Heart left ventricle (tissue), 16 donors: ENCODE results near the gene XXYLT1. TPM values are rescaled to one million over a fixed set of nuclear protein-coding genes. Genes with fewer than 3 reads are reported as not detected.
A peak's percentile ranks its signal among the peaks of the same experiment; 100 is the strongest.

ENCODE experiments used
- ATAC-seq, 4 donors: fragments of 200-7000 bp; cut with Tn5 transposase; one replicate each; pipeline ENCODE4 v1.9.1; 2020 to 2022; ENCODE audit warnings: moderate library complexity in 4 of 4, mild to moderate bottlenecking in 3 of 4, moderate number of reproducible peaks in 1 of 4
- DNase-seq, 5 donors: peaks; one replicate each; pipeline ENCODE4 v3.0.0-alpha.2; 2020
- H3K27ac ChIP-seq, 12 donors: fragments of 200-600 bp; sonication (generic) in 4 of 12; one replicate each; pipeline versions ENCODE4 v1.5.0 to v1.8.0; 2016 to 2022; ENCODE audit warnings: mild to moderate bottlenecking in 2 of 12
- H3K27me3 ChIP-seq, 9 donors: fragments of 200-600 bp; sonication (generic) in 2 of 9; one replicate each; pipeline versions ENCODE4 v1.5.1 to v1.8.0; 2016 to 2022; ENCODE audit warnings: mild to moderate bottlenecking in 3 of 9
- H3K36me3 ChIP-seq, 9 donors: fragments of 200-600 bp; sonication (generic) in 2 of 9; one replicate each; pipeline versions ENCODE4 v1.5.0 to v1.8.0; 2018 to 2022; ENCODE audit warnings: mild to moderate bottlenecking in 2 of 9
- H3K4me1 ChIP-seq, 12 donors: fragments of 200-600 bp; sonication (generic) in 4 of 12; one replicate each; pipeline versions ENCODE4 v1.5.0 to v1.8.0; 2016 to 2022; ENCODE audit warnings: mild to moderate bottlenecking in 3 of 12
- H3K4me3 ChIP-seq, 12 donors: fragments of 200-600 bp; sonication (generic) in 4 of 12; one replicate each; pipeline versions ENCODE4 v1.5.0 to v1.8.0; 2017 to 2022; ENCODE audit warnings: mild to moderate bottlenecking in 9 of 12, moderate library complexity in 4 of 12
- H3K9me3 ChIP-seq, 12 donors: fragments of 200-600 bp; sonication (generic) in 4 of 12; one replicate each; pipeline versions ENCODE4 v1.5.0 to v1.8.0; 2016 to 2022; ENCODE audit warnings: mild to moderate bottlenecking in 1 of 12
- CTCF ChIP-seq, 12 donors: fragments of 200-600 bp; sonication (generic) in 4 of 12; IDR thresholded peaks; one replicate each; pipeline versions ENCODE4 v1.5.0 to v1.8.0; 2018 to 2022; ENCODE audit warnings: antibody characterized with exemption in 12 of 12, mild to moderate bottlenecking in 5 of 12
- POLR2A ChIP-seq, 2 donors: fragments of 450-650 bp; IDR thresholded peaks; one replicate each; pipeline ENCODE4 v1.6.1; 2017; ENCODE audit warnings: antibody characterized with exemption in 2 of 2, mild to moderate bottlenecking in 2 of 2, moderate library complexity in 2 of 2
- WGBS, 4 donors: extraction: QIAGEN DNeasy Blood & Tissue Kit in 2 of 4; methylation state at CpG; one replicate each; pipeline versions ENCODE4 v1.1.5 to v1.1.7; 2013 to 2018; 5-methylcytosine and 5-hydroxymethylcytosine counted together
- intact Hi-C, 10 donors: fragments of 100-400 bp; cut with DNase I; formaldehyde crosslinking; loops; one replicate each; pipeline versions ENCODE4 v1.11.1 to v1.14.2; 2022
- polyA plus RNA-seq, 2 donors: library from polyadenylated mRNA; stranded (reverse); fragments of 200-250 nt; gene quantifications; one replicate each; pipeline ENCODE4 v1.2.3, GENCODE V29; 2013
- total RNA-seq, 9 donors: library from RNA; depleted of rRNA in 2 of 9; stranded (reverse); fragments of >200 nt in 2 of 9; fragmentation: NEBNext Ultra II Directional in 3 of 9; extraction: Animal tissue kit (Norgen Biotek cat#: 25700) in 3 of 9; gene quantifications; one replicate each; pipeline versions ENCODE4 v1.1.0 to v1.2.4, GENCODE V29; 2016 to 2023
- donor health status: ischemic (EF 13 %, LVEDD 7.1; RV severe dilation, severe dysfunction).
- donor health status: healthy with polysubstance abuse.
- donor health status: DM: no; HTN: yes; CAD: no.
- donor health status: DM: no; HTN: no; CAD: no.
- donor health status: ischemic (EF 25% LVEDD 6.9; RV normal size, moderate dysfunction).
- donor health status: ischemic (EF 25% LVEDD 5.7; RV mildly dilated, moderate dysfunction).
- donor health status: healthy.
- donor health status: DM: yes; HTN: yes; CAD: no.
- donor health status: ischemic (EF 35%, LVEDD 5.7; RV mildly dilated, moderate dysfunction).
- donor health status: nonischemic (EF 11% LVEDD 7.7; RV severe dilation, severe dysfunction).
- donor health status: DM: yes; HTN: yes; CAD: no.
- donor health status: PGD.
- donor health status: ischemic (EF 29% LVEDD 5.4; RV normal size, mild dysfunction).
- donor health status: nonischemic (EF 23%, LVEDD 6.1; RV moderate dilation, normal function).

The XXYLT1 gene
- total and polyA plus RNA-seq, 11 donors, result 1.9 to 8.6 (median 4.8) TPM

GRCh38 chr3:195087328-195087727 is 183.6 kb downstream of the XXYLT1 start:
- Histone ChIP-seq H3K9me3 (no peaks in the 10 kb centered on the region), H3K4me3 (peak overlapping the region in 4 of 12 donors; percentile 16 to 37 (median 32)), H3K27ac (peak overlapping the region in 1 of 12 donors; percentile 47), H3K36me3 (no peaks in the 10 kb centered on the region), H3K27me3 (no peaks in the 10 kb centered on the region), H3K4me1 (peaks cover 0 to 16% (median 7%) of the 10 kb centered on the region in 12 donors)
- intact Hi-C loops, result no loop called here
- DNase-seq (peak in 3 of 5 donors; percentile 3 to 17 (median 16)), ATAC-seq (peak in 1 of 4 donors; percentile 38)
- no peak for TF ChIP-seq CTCF (IDR thresholded peaks at IDR 0.05)
- 59 to 95% (median 78%) methylated on average over 7 of the region's 7 CpGs for WGBS, 4 donors

GRCh38 chr3:195086885-195087284 is 184.1 kb downstream of the XXYLT1 start:
- DNase-seq, result peak in 3 of 5 donors; percentile 6 to 57 (median 14)
- intact Hi-C loops, result no loop called here
- 86 to 93% (median 91%) methylated on average over 12 to 13 of the region's 13 CpGs for WGBS, 4 donors
- H3K27ac ChIP-seq, result peak overlapping the region in 1 of 12 donors; percentile 47
- H3K27me3 ChIP-seq, result no peaks in the 10 kb centered on the region
- TF ChIP-seq CTCF (IDR thresholded peaks at IDR 0.05) (no peak), POLR2A (IDR thresholded peaks at IDR 0.05) (no peak)
- H3K36me3 ChIP-seq, result no peaks in the 10 kb centered on the region
- H3K4me3 ChIP-seq, result no peak overlapping the region
- peaks cover under 1 to 20% (median 11%) of the 10 kb centered on the region in 12 donors for H3K4me1 ChIP-seq
- H3K9me3 ChIP-seq, result no peaks in the 10 kb centered on the region
- peak in 1 of 4 donors; percentile 14 for ATAC-seq

- Histone ChIP-seq H3K4me3 (no peak overlapping the region), H3K4me1 (peaks cover 6 to 25% (median 17%) of the 10 kb centered on the region in 12 donors), H3K36me3 (no peaks in the 10 kb centered on the region), H3K27ac (no peak overlapping the region), H3K27me3 (no peaks in the 10 kb centered on the region), H3K9me3 (no peaks in the 10 kb centered on the region)
- DNase-seq, result peak in 2 of 5 donors; percentile 7 to 14
- 97 to 99% (median 97%) methylated on average over 4 of the region's 4 CpGs for WGBS, 4 donors
- TF ChIP-seq POLR2A (IDR thresholded peaks at IDR 0.05), result no peak
- no peak for TF ChIP-seq CTCF (IDR thresholded peaks at IDR 0.05)
- no peak for ATAC-seq
- intact Hi-C loops, result no loop called here
These were observed 184.6 kb downstream of the XXYLT1 start for GRCh38 chr3:195086341-195086740.

- ATAC-seq, result no peak
- H3K4me3 ChIP-seq, result no peak overlapping the region
- peaks cover 6 to 33% (median 24%) of the 10 kb centered on the region in 12 donors for H3K4me1 ChIP-seq
- H3K36me3 ChIP-seq, result no peaks in the 10 kb centered on the region
- intact Hi-C loops, result no loop called here
- no peaks in the 10 kb centered on the region for H3K9me3 ChIP-seq
- H3K27me3 ChIP-seq, result no peaks in the 10 kb centered on the region
- TF ChIP-seq POLR2A (IDR thresholded peaks at IDR 0.05) (no peak), CTCF (IDR thresholded peaks at IDR 0.05) (no peak)
- peak in 4 of 5 donors; percentile 3 to 53 (median 16) for DNase-seq
- H3K27ac ChIP-seq, result no peak overlapping the region
- WGBS, 4 donors, result 89 to 97% (median 96%) methylated on average over 13 to 21 of the region's 21 CpGs
These were observed 185.4 kb downstream of the XXYLT1 start for GRCh38 chr3:195085356-195086130.
